ENCODE measurements around the gene DDOST.

Gene DDOST

GRCh38 chr1:20689645-20690056 is 28.5 kb upstream of the DDOST start:
- Histone ChIP-seq H3K9me3 (ENCODE audit: insufficient read depth, low read depth, low read length) (no peaks in the 10 kb centered on the region), H3K27me3 (ENCODE audit: insufficient read depth, low read length) (no peaks in the 10 kb centered on the region), H3K36me3 (ENCODE audit: insufficient read depth, low read length) (peaks cover 16% of the 10 kb centered on the region), H3K4me1 (ENCODE audit: insufficient read depth, low read length) (no peaks in the 10 kb centered on the region), H3K27ac (ENCODE audit: low read depth, low read length) (no peak overlapping the region), H3K9ac (ENCODE audit: low read depth, low read length) (no peak overlapping the region), H3K4me3 (ENCODE audit: low read length) (no peak overlapping the region)
- 92% methylated on average over 3 of the region's 3 CpGs for WGBS

- WGBS = 93% methylated on average over 26 of the region's 26 CpGs
- Histone ChIP-seq H3K9ac (ENCODE audit: low read depth, low read length) (no peak overlapping the region), H3K27me3 (ENCODE audit: insufficient read depth, low read length) (no peaks in the 10 kb centered on the region), H3K4me3 (ENCODE audit: low read length) (no peak overlapping the region), H3K9me3 (ENCODE audit: insufficient read depth, low read depth, low read length) (no peaks in the 10 kb centered on the region), H3K36me3 (ENCODE audit: insufficient read depth, low read length) (peaks cover 19% of the 10 kb centered on the region), H3K4me1 (ENCODE audit: insufficient read depth, low read length) (no peaks in the 10 kb centered on the region), H3K27ac (ENCODE audit: low read depth, low read length) (no peak overlapping the region)
These were observed 25.9 kb upstream of the DDOST start for GRCh38 chr1:20686883-20687725.

- 88% methylated on average over 11 of the region's 12 CpGs for WGBS
- Histone ChIP-seq H3K4me1 (ENCODE audit: insufficient read depth, low read length) (no peaks in the 10 kb centered on the region), H3K9ac (ENCODE audit: low read depth, low read length) (no peak overlapping the region), H3K9me3 (ENCODE audit: insufficient read depth, low read depth, low read length) (no peaks in the 10 kb centered on the region), H3K4me3 (ENCODE audit: low read length) (no peak overlapping the region), H3K36me3 (ENCODE audit: insufficient read depth, low read length) (peaks cover 27% of the 10 kb centered on the region), H3K27me3 (ENCODE audit: insufficient read depth, low read length) (no peaks in the 10 kb centered on the region), H3K27ac (ENCODE audit: low read depth, low read length) (no peak overlapping the region)
These were observed 24.6 kb upstream of the DDOST start for GRCh38 chr1:20685741-20686140.

GRCh38 chr1:20685099-20685662 is 24.0 kb upstream of the DDOST start:
- no peak overlapping the region for H3K9ac ChIP-seq (ENCODE audit: low read depth, low read length)
- 91% methylated on average over 20 of the region's 21 CpGs for WGBS
- H3K9me3 ChIP-seq (ENCODE audit: insufficient read depth, low read depth, low read length) = no peaks in the 10 kb centered on the region
- H3K4me3 ChIP-seq (ENCODE audit: low read length) = no peak overlapping the region
- H3K36me3 ChIP-seq (ENCODE audit: insufficient read depth, low read length) = peaks cover 27% of the 10 kb centered on the region
- H3K27ac ChIP-seq (ENCODE audit: low read depth, low read length) = no peak overlapping the region
- no peaks in the 10 kb centered on the region for H3K4me1 ChIP-seq (ENCODE audit: insufficient read depth, low read length)
- no peaks in the 10 kb centered on the region for H3K27me3 ChIP-seq (ENCODE audit: insufficient read depth, low read length)

GRCh38 chr1:20684651-20685050 is 23.5 kb upstream of the DDOST start:
- H3K4me3 ChIP-seq (ENCODE audit: low read length) = no peak overlapping the region
- 94% methylated on average over 14 of the region's 14 CpGs for WGBS
- no peaks in the 10 kb centered on the region for H3K9me3 ChIP-seq (ENCODE audit: insufficient read depth, low read depth, low read length)
- H3K4me1 ChIP-seq (ENCODE audit: insufficient read depth, low read length) = no peaks in the 10 kb centered on the region
- H3K27ac ChIP-seq (ENCODE audit: low read depth, low read length) = no peak overlapping the region
- H3K9ac ChIP-seq (ENCODE audit: low read depth, low read length) = no peak overlapping the region
- no peaks in the 10 kb centered on the region for H3K27me3 ChIP-seq (ENCODE audit: insufficient read depth, low read length)
- H3K36me3 ChIP-seq (ENCODE audit: insufficient read depth, low read length) = peaks cover 23% of the 10 kb centered on the region

GRCh38 chr1:20684050-20684620 is 23.0 kb upstream of the DDOST start:
- Histone ChIP-seq H3K4me1 (ENCODE audit: insufficient read depth, low read length) (no peaks in the 10 kb centered on the region), H3K27ac (ENCODE audit: low read depth, low read length) (no peak overlapping the region), H3K36me3 (ENCODE audit: insufficient read depth, low read length) (peaks cover 24% of the 10 kb centered on the region; the same call in 1 of the 2 replicates), H3K9ac (ENCODE audit: low read depth, low read length) (no peak overlapping the region), H3K27me3 (ENCODE audit: insufficient read depth, low read length) (no peaks in the 10 kb centered on the region), H3K4me3 (ENCODE audit: low read length) (no peak overlapping the region), H3K9me3 (ENCODE audit: insufficient read depth, low read depth, low read length) (no peaks in the 10 kb centered on the region)
- 90% methylated on average over 13 of the region's 13 CpGs for WGBS

- no peaks in the 10 kb centered on the region for H3K27me3 ChIP-seq (ENCODE audit: insufficient read depth, low read length)
- 94% methylated on average over 10 of the region's 10 CpGs for WGBS
- H3K9me3 ChIP-seq (ENCODE audit: insufficient read depth, low read depth, low read length) = no peaks in the 10 kb centered on the region
- H3K36me3 ChIP-seq (ENCODE audit: insufficient read depth, low read length) = peaks cover 20% of the 10 kb centered on the region; the same call in 1 of the 2 replicates
- no peak overlapping the region for H3K9ac ChIP-seq (ENCODE audit: low read depth, low read length)
- no peaks in the 10 kb centered on the region for H3K4me1 ChIP-seq (ENCODE audit: insufficient read depth, low read length)
- H3K27ac ChIP-seq (ENCODE audit: low read depth, low read length) = no peak overlapping the region
- H3K4me3 ChIP-seq (ENCODE audit: low read length) = no peak overlapping the region
These were observed 22.4 kb upstream of the DDOST start for GRCh38 chr1:20683614-20684013.

- Histone ChIP-seq H3K36me3 (ENCODE audit: insufficient read depth, low read length) (peaks cover 22% of the 10 kb centered on the region; the same call in 1 of the 2 replicates), H3K27me3 (ENCODE audit: insufficient read depth, low read length) (no peaks in the 10 kb centered on the region), H3K4me3 (ENCODE audit: low read length) (no peak overlapping the region), H3K9ac (ENCODE audit: low read depth, low read length) (no peak overlapping the region), H3K4me1 (ENCODE audit: insufficient read depth, low read length) (no peaks in the 10 kb centered on the region), H3K27ac (ENCODE audit: low read depth, low read length) (no peak overlapping the region), H3K9me3 (ENCODE audit: insufficient read depth, low read depth, low read length) (no peaks in the 10 kb centered on the region)
- WGBS = 93% methylated on average over 24 of the region's 24 CpGs
These were observed 21.5 kb upstream of the DDOST start for GRCh38 chr1:20682571-20683236.

GRCh38 chr1:20681999-20682398 is 20.8 kb upstream of the DDOST start:
- H3K27me3 ChIP-seq (ENCODE audit: insufficient read depth, low read length) = no peaks in the 10 kb centered on the region
- no peaks in the 10 kb centered on the region for H3K9me3 ChIP-seq (ENCODE audit: insufficient read depth, low read depth, low read length)
- 96% methylated on average over 9 of the region's 9 CpGs for WGBS
- H3K9ac ChIP-seq (ENCODE audit: low read depth, low read length) = no peak overlapping the region
- no peak overlapping the region for H3K27ac ChIP-seq (ENCODE audit: low read depth, low read length)
- peaks cover 21% of the 10 kb centered on the region; the same call in 1 of the 2 replicates for H3K36me3 ChIP-seq (ENCODE audit: insufficient read depth, low read length)
- H3K4me3 ChIP-seq (ENCODE audit: low read length) = no peak overlapping the region
- H3K4me1 ChIP-seq (ENCODE audit: insufficient read depth, low read length) = no peaks in the 10 kb centered on the region

- H3K4me1 ChIP-seq (ENCODE audit: insufficient read depth, low read length) = no peaks in the 10 kb centered on the region
- H3K9me3 ChIP-seq (ENCODE audit: insufficient read depth, low read depth, low read length) = no peaks in the 10 kb centered on the region
- no peak overlapping the region for H3K27ac ChIP-seq (ENCODE audit: low read depth, low read length)
- 95% methylated on average over 3 of the region's 5 CpGs for WGBS
- H3K4me3 ChIP-seq (ENCODE audit: low read length) = no peak overlapping the region
- no peaks in the 10 kb centered on the region for H3K27me3 ChIP-seq (ENCODE audit: insufficient read depth, low read length)
- H3K9ac ChIP-seq (ENCODE audit: low read depth, low read length) = no peak overlapping the region
- H3K36me3 ChIP-seq (ENCODE audit: insufficient read depth, low read length) = peaks cover 18% of the 10 kb centered on the region; the same call in 1 of the 2 replicates
These were observed 19.1 kb upstream of the DDOST start for GRCh38 chr1:20680269-20680668.

GRCh38 chr1:20678599-20678998 is 17.4 kb upstream of the DDOST start:
- no peaks in the 10 kb centered on the region for H3K9me3 ChIP-seq (ENCODE audit: insufficient read depth, low read depth, low read length)
- H3K4me3 ChIP-seq (ENCODE audit: low read length) = no peak overlapping the region
- no peak overlapping the region for H3K27ac ChIP-seq (ENCODE audit: low read depth, low read length)
- 91% methylated on average over 6 of the region's 6 CpGs for WGBS
- H3K9ac ChIP-seq (ENCODE audit: low read depth, low read length) = no peak overlapping the region
- no peaks in the 10 kb centered on the region for H3K27me3 ChIP-seq (ENCODE audit: insufficient read depth, low read length)
- H3K36me3 ChIP-seq (ENCODE audit: insufficient read depth, low read length) = peaks cover 18% of the 10 kb centered on the region; the same call in 1 of the 2 replicates
- H3K4me1 ChIP-seq (ENCODE audit: insufficient read depth, low read length) = no peaks in the 10 kb centered on the region
